Ishikawa (cell line): ENCODE results near the gene STAMBPL1.

Source experiments
- CEBPB ChIP-seq: IDR thresholded peaks from 2 replicates; pipeline ENCODE4 v1.6.1; 2012
- CREB1 ChIP-seq: IDR thresholded peaks from 2 replicates; pipeline ENCODE4 v1.6.1; 2012; ENCODE audit warnings: low read depth
- EGR1 ChIP-seq: IDR thresholded peaks from 2 replicates; pipeline ENCODE4 v1.6.1; 2012
- EP300 ChIP-seq: IDR thresholded peaks from 2 replicates; pipeline ENCODE4 v1.6.1; 2012; ENCODE audit warnings: borderline replicate concordance
- FOXM1 ChIP-seq: IDR thresholded peaks from 2 replicates; pipeline ENCODE4 v1.6.1; 2012; ENCODE audit warnings: low read depth, borderline replicate concordance
- MAX ChIP-seq: IDR thresholded peaks from 2 replicates; pipeline ENCODE4 v1.6.1; 2012
- NFIC ChIP-seq: IDR thresholded peaks from 2 replicates; pipeline ENCODE4 v1.6.1; 2012
- RAD21 ChIP-seq: IDR thresholded peaks from 2 replicates; pipeline ENCODE4 v1.6.1; 2012; ENCODE audit warnings: low read depth
- TAF1 ChIP-seq: IDR thresholded peaks from 2 replicates; pipeline ENCODE4 v1.6.1; 2012; ENCODE audit warnings: low read depth, mild to moderate bottlenecking
- TCF12 ChIP-seq: IDR thresholded peaks from 2 replicates; pipeline ENCODE4 v1.6.1; 2012; ENCODE audit warnings: low read depth
- TEAD4 ChIP-seq: IDR thresholded peaks from 2 replicates; pipeline ENCODE4 v1.6.1; 2012
- USF1 ChIP-seq: IDR thresholded peaks from 2 replicates; pipeline ENCODE4 v1.6.1; 2012
- YY1 ChIP-seq: IDR thresholded peaks from 2 replicates; pipeline ENCODE4 v1.6.1; 2012; ENCODE audit warnings: low read depth
- ZBTB7A ChIP-seq: IDR thresholded peaks from 2 replicates; pipeline ENCODE4 v1.6.1; 2012; ENCODE audit warnings: low read depth
- TF ChIP-seq, protein P1 (sequence below): IDR thresholded peaks from 2 replicates; pipeline ENCODE4 v1.6.1; 2012; ENCODE audit warnings: low read depth, mild to moderate bottlenecking

The STAMBPL1 gene

GRCh38 chr10:88946200-88946599 lies 66.2 kb downstream of the STAMBPL1 start:
- TF ChIP-seq TAF1 (no peak), FOXM1 (no peak), USF1 (no peak), RAD21 (no peak), YY1 (no peak), MAX (no peak), EP300 (no peak), CEBPB (no peak), EGR1 (no peak), ZBTB7A (no peak), CREB1 (no peak), TEAD4 (no peak), NFIC (no peak), TCF12 (no peak)
- TF ChIP-seq, protein P1, sequence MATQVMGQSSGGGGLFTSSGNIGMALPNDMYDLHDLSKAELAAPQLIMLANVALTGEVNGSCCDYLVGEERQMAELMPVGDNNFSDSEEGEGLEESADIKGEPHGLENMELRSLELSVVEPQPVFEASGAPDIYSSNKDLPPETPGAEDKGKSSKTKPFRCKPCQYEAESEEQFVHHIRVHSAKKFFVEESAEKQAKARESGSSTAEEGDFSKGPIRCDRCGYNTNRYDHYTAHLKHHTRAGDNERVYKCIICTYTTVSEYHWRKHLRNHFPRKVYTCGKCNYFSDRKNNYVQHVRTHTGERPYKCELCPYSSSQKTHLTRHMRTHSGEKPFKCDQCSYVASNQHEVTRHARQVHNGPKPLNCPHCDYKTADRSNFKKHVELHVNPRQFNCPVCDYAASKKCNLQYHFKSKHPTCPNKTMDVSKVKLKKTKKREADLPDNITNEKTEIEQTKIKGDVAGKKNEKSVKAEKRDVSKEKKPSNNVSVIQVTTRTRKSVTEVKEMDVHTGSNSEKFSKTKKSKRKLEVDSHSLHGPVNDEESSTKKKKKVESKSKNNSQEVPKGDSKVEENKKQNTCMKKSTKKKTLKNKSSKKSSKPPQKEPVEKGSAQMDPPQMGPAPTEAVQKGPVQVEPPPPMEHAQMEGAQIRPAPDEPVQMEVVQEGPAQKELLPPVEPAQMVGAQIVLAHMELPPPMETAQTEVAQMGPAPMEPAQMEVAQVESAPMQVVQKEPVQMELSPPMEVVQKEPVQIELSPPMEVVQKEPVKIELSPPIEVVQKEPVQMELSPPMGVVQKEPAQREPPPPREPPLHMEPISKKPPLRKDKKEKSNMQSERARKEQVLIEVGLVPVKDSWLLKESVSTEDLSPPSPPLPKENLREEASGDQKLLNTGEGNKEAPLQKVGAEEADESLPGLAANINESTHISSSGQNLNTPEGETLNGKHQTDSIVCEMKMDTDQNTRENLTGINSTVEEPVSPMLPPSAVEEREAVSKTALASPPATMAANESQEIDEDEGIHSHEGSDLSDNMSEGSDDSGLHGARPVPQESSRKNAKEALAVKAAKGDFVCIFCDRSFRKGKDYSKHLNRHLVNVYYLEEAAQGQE: no peak

GRCh38 chr10:88946965-88947590 lies 67.0 kb downstream of the STAMBPL1 start:
- TF ChIP-seq CREB1: no peak
- no peak for TF ChIP-seq TAF1
- no peak for TF ChIP-seq EGR1
- no peak for TF ChIP-seq CEBPB
- no peak for TF ChIP-seq NFIC

DNA sequence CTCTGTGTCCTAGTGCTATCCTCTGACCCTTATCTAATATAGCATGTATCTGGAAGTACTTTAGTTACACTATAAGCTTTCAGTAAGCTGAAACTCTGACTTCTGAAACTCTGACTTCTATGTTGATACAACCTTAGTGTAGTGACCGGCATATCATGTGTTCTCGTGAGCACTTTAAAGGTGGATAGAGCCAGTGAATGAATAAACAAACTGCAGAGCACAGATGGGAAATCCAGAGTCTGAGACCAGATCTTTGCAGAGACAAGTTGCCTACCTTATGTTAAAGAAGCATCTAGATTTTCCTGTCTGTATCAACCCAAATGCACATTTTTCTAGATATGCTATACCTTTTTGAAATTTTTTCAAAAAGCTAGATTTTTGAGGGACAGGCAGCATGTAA lies 69.0 kb downstream of the STAMBPL1 start:
- TF ChIP-seq CEBPB (no peak), FOXM1 (no peak), ZBTB7A (no peak), TCF12 (no peak), TAF1 (no peak), YY1 (no peak), NFIC (no peak), USF1 (no peak), EGR1 (no peak), CREB1 (no peak)
- TF ChIP-seq, protein P1: no peak

- no peak for TF ChIP-seq TCF12
- TF ChIP-seq RAD21: no peak
- TF ChIP-seq MAX: no peak
- TF ChIP-seq NFIC: peak; percentile 60
- TF ChIP-seq FOXM1: no peak
Observed at GRCh38 chr10:88949912-88950837, 70.1 kb downstream of the STAMBPL1 start.

- TF ChIP-seq NFIC: peak; percentile 27; the same call in 1 of the 2 replicates
- peak; percentile 27; the same call in 1 of the 2 replicates for TF ChIP-seq TEAD4
- TF ChIP-seq CEBPB: no peak
- TF ChIP-seq, protein P1: no peak
Observed at GRCh38 chr10:88952647-88953111, 72.6 kb downstream of the STAMBPL1 start, which contains the start of gene ACTA2. ACTA2 (minus strand) TSS chr10:88952773; CDS start chr10:88948930, 3,843 bp downstream.
